ENCODE measurements around the gene LIPG.
"Not testable (repeated sequence)": the region's sequence is repeated elsewhere in the genome, so short reads cannot be mapped to it uniquely, and the experiment has no call there.

Gene LIPG

DNA sequence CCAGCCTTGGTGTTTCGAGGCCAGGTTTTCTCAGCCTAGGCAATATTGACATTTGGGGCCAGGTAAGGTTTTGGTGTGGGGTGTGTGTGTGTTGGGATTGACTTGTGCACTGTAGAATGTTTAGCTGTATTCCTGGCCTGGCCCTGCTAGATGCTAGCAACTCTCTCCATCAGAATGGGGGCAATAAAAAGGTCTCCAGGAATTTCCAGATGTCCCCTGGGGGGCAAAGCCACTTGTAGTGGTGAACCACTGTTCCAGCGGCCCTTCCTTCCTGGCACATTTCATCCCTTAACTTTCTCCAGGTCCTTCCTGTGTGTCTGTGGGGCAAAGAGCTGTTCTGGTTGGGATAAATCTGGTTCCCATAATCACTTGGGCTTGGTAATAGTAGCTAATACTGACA lies 12.0 kb downstream of the LIPG start:
- no peak for DNase-seq (ENCODE audit: low read depth in 2 of 2)

- not testable (repeated sequence) for DNase-seq (ENCODE audit: low read depth in 2 of 2)
Measured at GRCh38 chr18:49579041-49579440, 17.2 kb downstream of the LIPG start.

DNA sequence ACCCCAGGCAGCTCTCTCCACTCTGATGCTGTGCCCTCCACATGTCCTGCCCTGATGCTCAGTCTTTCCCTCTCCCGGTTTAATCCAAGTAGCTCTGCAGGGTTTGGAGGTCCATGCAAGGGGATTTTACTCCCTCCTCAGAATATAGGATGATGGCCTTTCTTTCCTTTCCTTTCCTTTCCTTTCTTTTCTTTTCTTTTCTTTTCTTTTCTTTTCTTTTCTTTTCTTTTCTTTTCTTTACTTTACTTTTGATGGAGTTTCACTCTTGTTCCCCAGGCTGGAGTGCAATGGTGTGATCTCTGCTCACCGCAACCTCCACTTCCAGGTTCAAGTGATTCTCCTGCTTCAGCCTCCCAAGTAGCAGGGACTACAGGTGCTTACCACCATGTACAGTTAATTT lies 17.7 kb downstream of the LIPG start:
- DNase-seq (ENCODE audit: low read depth in 2 of 2): not testable (repeated sequence)

- no peak for DNase-seq (ENCODE audit: low read depth in 2 of 2)
Measured at GRCh38 chr18:49580279-49580678, 18.4 kb downstream of the LIPG start.

DNA sequence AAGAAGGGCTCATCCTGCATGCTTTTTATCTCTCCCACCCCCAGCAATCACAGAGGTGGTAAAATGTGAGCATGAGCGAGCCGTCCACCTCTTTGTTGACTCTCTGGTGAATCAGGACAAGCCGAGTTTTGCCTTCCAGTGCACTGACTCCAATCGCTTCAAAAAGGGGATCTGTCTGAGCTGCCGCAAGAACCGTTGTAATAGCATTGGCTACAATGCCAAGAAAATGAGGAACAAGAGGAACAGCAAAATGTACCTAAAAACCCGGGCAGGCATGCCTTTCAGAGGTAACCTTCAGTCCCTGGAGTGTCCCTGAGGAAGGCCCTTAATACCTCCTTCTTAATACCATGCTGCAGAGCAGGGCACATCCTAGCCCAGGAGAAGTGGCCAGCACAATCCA lies 19.5 kb downstream of the LIPG start:
- no peak for DNase-seq (ENCODE audit: low read depth in 2 of 2)

DNA sequence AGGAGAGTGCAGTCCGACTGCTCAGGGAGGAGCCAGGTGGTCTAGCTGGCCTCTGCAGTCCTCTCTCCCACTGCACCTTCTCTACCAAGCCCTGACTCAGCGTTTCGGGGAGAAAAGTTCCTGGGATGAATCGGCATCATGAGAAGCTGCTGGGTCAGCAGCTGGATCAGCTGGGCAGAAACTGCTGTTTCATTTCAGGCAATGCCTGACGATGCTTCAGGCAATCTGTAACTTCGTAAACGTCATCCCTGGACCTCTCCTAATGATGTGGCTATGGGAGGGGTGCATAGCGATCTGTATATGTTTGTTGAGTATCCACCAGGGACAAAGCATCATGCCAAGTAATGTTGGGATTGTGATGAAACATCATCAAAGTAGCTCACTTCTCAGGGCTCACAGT lies 20.7 kb downstream of the LIPG start:
- DNase-seq (ENCODE audit: low read depth in 2 of 2): no peak

DNA sequence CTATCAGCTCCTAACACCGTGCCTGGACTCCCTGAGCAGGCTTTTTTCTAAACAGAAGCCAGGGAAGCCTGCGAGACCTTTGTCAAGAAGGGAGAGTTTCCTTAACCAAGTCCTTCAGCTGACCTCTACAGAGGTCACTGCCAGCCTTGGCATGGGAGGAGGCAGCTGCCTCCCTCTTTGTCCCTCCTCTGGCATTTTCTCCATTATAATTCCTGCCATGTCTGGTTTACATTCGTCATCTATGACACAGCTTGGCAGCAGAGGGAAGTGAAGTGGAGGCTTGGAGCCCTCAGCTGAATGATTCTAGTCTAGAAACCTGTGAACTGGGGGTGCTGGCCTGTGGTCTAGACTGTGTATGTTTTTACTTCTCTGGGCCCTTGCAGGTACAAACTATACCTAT lies 22.5 kb downstream of the LIPG start:
- no peak for DNase-seq (ENCODE audit: low read depth in 2 of 2)

DNA sequence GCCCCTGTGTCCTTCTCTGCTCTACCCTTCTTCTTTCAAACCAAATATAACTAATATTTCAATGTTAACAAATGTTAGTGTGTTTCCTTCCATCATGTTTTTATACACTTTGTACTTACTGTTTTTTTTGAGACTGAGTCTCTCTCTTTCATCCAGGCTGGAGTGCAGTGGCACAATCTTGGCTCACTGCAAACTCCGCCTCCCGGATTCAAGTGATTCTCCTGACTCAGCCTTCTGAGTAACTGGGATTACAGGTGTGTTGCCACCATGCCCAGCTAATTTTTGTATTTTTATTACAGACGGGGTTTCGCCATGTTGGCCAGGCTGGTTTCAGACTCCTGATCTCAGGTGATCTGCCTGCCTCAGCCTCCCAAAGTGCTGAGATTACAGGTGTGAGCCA lies 23.1 kb downstream of the LIPG start:
- not testable (repeated sequence) for DNase-seq (ENCODE audit: low read depth in 2 of 2)

- DNase-seq (ENCODE audit: low read depth in 2 of 2): no peak
Measured at GRCh38 chr18:49585781-49586663, 24.2 kb downstream of the LIPG start.

DNA sequence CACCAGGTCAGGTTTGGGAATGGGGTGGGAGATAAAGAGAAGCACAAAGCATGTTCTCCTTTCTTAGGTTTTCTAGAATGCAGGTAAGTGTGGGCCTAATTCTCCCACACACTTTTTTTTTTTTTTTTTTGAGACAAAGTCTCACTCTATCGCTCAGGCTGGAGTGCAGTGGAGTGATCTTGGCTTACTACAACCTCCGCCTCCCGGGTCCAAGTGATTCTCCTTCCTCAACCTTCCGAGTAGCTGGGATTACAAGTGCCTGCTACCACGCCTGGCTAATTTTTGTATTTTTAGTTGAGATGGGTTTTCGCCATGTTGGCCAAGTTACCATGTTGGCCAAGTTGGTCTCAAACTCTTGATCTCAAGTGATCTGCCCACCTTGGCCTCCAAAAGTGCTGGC lies 26.3 kb downstream of the LIPG start:
- no peak for DNase-seq (ENCODE audit: low read depth in 2 of 2)

DNA sequence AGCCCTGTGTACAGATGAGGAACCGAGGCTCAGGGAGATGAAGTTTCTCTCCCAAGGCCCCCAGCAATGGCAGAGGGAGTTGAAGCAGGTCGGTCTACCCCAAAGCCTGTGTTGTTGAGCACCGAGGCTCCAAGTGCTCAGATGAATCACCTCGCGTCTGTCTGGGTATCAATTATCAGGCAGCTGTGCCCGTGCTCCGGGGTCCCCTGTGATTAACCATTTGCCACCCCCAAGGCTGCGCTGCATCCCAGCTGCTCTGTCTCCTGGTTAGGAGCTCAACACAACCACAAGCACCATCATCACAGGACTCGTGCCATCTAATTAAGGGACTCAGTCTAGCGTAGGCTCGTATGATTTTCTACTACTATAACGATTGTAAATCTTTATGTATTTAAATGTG lies 27.1 kb downstream of the LIPG start:
- DNase-seq (ENCODE audit: low read depth in 2 of 2): no peak

DNA sequence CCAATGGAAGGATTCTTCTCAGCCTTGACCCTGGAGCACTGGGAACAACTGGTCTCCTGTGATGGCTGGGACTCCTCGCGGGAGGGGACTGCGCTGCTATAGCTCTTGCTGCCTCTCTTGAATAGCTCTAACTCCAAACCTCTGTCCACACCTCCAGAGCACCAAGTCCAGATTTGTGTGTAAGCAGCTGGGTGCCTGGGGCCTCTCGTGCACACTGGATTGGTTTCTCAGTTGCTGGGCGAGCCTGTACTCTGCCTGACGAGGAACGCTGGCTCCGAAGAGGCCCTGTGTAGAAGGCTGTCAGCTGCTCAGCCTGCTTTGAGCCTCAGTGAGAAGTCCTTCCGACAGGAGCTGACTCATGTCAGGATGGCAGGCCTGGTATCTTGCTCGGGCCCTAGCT lies 28.8 kb downstream of the LIPG start:
- no peak for DNase-seq (ENCODE audit: low read depth in 2 of 2)

DNA sequence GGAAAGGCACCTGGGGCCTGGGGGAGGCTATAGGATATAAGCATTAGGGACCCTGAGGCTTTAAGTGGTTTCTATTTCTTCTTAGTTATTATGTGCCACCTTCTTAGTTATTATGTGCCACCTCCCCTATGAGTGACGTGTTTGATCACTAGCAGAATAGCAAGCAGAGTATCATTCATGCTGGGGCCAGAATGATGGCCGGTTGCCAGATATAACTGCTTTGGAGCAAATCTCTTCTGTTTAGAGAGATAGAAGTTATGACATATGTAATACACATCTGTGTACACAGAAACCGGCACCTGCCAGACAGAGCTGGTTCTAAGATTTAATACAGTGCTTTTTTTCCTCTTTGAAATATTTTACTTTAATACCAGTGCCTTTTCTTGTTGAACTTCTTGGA lies 29.4 kb downstream of the LIPG start:
- DNase-seq (ENCODE audit: low read depth in 2 of 2): no peak

GRCh38 chr18:49591775-49592174 lies 29.9 kb downstream of the LIPG start:
- no peak for DNase-seq (ENCODE audit: low read depth in 2 of 2)

GRCh38 chr18:49596687-49597086 lies 34.8 kb downstream of the LIPG start:
- DNase-seq (ENCODE audit: low read depth in 2 of 2): no peak

DNA sequence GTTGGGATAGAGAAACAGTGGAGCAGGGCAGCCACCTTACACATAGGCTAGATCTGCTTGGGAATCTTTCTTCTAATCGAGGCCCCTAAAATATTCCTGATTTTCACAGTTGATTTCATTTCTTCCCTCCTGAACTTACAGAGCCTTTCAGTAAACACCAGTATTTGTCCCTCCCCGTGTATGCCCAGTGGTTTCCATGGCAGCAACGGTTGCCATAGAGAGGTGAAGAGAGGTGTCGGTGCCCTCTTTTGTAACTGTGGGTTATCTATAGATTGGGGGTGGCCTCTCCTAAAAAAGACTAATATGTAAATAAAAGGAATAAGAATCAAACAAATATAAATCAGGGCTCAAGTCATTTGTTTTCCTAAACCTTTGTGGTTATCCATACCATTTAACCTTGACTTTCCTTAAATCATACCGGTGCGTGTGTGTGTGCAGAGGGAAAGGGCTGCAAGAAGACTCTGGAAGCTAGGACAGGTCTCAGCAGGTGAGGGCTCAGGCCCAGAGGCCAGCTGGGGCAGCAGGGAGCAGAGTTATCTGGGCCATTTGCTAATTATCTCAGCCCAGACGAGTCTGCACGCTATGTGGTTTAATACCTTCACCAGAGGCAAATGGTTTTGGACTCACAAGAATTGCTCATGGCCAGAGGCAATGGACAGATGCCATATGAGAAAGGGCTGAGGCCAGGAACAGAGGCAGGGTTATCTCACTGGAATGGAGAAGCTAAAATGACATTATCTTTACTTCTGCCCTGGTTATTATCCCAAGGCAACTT lies 35.5 kb downstream of the LIPG start:
- no peak for DNase-seq (ENCODE audit: low read depth in 2 of 2)

DNA sequence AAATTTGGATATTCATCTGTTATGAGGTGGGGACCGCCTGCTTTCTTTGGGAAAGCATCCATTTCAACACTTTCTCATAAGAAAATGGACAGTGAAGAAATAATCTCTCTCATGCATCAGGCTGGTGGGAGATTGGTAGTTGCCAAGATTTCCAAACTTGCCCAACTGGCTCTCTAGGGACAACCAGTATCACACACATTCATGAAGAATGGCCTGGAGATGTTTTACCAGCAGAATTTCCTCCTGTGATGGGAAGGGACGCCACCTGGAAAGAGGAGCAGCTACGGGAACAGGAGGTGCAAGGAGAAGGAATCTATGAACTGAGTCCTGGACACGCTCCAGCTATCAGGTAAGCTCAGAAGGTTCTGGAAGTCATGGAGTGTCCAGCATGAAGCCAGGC lies 39.4 kb downstream of the LIPG start:
- DNase-seq (ENCODE audit: low read depth in 2 of 2): no peak

DNA sequence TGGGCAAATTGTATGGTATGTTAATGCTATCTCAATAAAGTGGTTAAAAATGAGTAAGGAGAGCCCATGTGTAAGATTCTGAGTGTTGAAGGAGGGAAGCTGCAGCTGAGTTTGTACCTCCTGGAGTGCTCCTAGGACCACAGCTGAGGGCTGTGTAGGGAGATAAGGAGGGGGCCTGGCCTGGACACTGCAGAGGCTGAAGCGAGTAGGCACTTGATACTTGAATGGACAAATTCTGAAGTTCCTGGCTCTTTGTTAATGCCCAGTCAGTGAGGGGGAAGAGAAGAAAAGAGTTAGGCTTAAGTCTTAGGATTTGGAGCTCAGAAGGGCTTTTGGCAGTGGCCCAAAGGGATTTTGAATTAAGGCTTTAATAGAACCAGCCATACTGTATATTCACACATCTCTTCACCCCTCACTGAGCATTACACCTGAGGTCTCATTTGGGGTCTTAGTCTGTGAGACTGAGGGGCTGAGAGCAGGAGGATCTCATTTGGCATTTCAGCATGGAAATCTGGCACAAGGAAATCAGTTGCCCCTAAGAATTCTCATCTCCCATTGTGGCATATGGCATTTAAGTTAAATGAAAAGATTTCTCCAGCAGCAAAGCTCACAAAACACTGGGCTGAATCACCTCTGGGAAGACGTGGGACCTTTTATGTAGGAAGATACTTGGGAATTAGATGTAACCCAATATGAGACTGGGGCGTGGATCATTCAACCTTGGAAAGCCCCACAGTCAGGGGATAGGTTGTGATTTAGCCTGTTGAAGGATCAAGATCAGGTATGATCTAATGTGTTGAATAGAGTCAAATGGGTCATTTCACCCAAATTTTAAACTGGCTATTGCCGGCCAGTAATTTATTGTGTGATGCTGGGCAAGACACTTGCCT lies 46.8 kb downstream of the LIPG start:
- DNase-seq (ENCODE audit: low read depth in 2 of 2): no peak

- no peak for DNase-seq (ENCODE audit: low read depth in 2 of 2)
Measured at GRCh38 chr18:49609256-49610021, 47.6 kb downstream of the LIPG start.

GRCh38 chr18:49610022-49610445 lies 48.2 kb downstream of the LIPG start:
- DNase-seq (ENCODE audit: low read depth in 2 of 2): no peak

- DNase-seq (ENCODE audit: low read depth in 2 of 2): no peak
Measured at GRCh38 chr18:49611316-49611715, 49.5 kb downstream of the LIPG start.
